Endothelial cell of umbilical vein (primary cell): ENCODE results near the gene TENM4. TPM values are rescaled to one million over a fixed set of nuclear protein-coding genes. Genes with fewer than 3 reads are reported as not detected.

ENCODE experiments used
- BruUV-seq: library from RNA; stranded (reverse); fragments of 400-500 nt; replicated peaks from 2 replicates; lab custom pipeline; 2021; lab: Mats Ljungman, UMichigan
- CTCF ChIA-PET: fragments of 300-600, 350-600 bp; sonication (Branson Sonifier 250); formaldehyde crosslinking; loops from one replicate; lab custom pipeline; 2021; ENCODE audit warnings: antibody characterized with exemption, inconsistent platforms; lab: Charles Lee
- POLR2A ChIA-PET: fragments of 300-600, 350-600 bp; sonication (Branson Sonifier 250); formaldehyde crosslinking; loops from one replicate; lab custom pipeline; 2021; ENCODE audit warnings: antibody characterized with exemption, inconsistent platforms; lab: Charles Lee
- DNase-seq: peaks from one replicate; pipeline ENCODE4 v3.0.0-alpha.2; 2011; ENCODE audit warnings: low read depth, low spot score
- FAIRE-seq: peaks from 2 replicates; lab custom pipeline; 2011; peaks lifted over from hg19 to GRCh38; lab: Jason Lieb, UNC
- H2AFZ ChIP-seq: 2 replicates; pipeline ENCODE4 v1.6.0; 2012; ENCODE audit warnings: low read depth, low read length, control low read depth, inconsistent platforms
- H3K27ac ChIP-seq: 2 replicates; pipeline ENCODE4 v1.5.1; 2011; ENCODE audit warnings: low read depth, mild to moderate bottlenecking, control low read depth, low read length, moderate library complexity; ENCODE audit not compliant: insufficient read depth
- H3K27me3 ChIP-seq, 2 experiments: 2 replicates each; pipeline versions ENCODE4 v1.6.0 to v1.6.1; 2011; ENCODE audit warnings: low read length in 2 of 2, mixed read lengths in 1 of 2; ENCODE audit not compliant: control insufficient read depth in 2 of 2, insufficient read depth in 2 of 2
- H3K36me3 ChIP-seq, 2 experiments: 2 replicates in 1 of 2; 3 replicates in 1 of 2; pipeline ENCODE4 v1.5.1; 2011; ENCODE audit warnings: low read length in 2 of 2, mild to moderate bottlenecking in 1 of 2, moderate library complexity in 1 of 2; ENCODE audit not compliant: control insufficient read depth in 2 of 2, insufficient read depth in 2 of 2; ENCODE audit errors: extremely low read depth in 1 of 2
- H3K4me1 ChIP-seq: 3 replicates; pipeline ENCODE4 v1.5.1; 2011; ENCODE audit warnings: mild to moderate bottlenecking, low read length; ENCODE audit not compliant: control insufficient read depth, insufficient read depth; ENCODE audit errors: extremely low read depth
- H3K4me2 ChIP-seq: 2 replicates; pipeline ENCODE4 v1.6.1; 2011; ENCODE audit warnings: low read length, control low read depth, mixed read lengths; ENCODE audit not compliant: insufficient read depth
- H3K4me3 ChIP-seq, 3 experiments: fragments of 200-600 bp in 1 of 3; sonication (generic), shearing (Covaris generic) in 1 of 3; replicated peaks in 1 of 3; 2 replicates each; pipeline ENCODE4 v1.5.1; 2011 to 2016; ENCODE audit warnings: control low read depth in 3 of 3, low read length in 3 of 3, mild to moderate bottlenecking in 2 of 3, inconsistent platforms in 1 of 3, low read depth in 1 of 3, moderate library complexity in 1 of 3; ENCODE audit not compliant: insufficient read depth in 1 of 3
- H3K79me2 ChIP-seq: 2 replicates; pipeline ENCODE4 v1.6.0; 2012; ENCODE audit warnings: low read length, inconsistent platforms; ENCODE audit not compliant: control insufficient read depth, insufficient read depth
- H3K9ac ChIP-seq: replicated peaks from 2 replicates; pipeline ENCODE3; 2011; ENCODE audit warnings: low read length, control low read depth; ENCODE audit not compliant: insufficient read depth; ENCODE audit errors: extremely low read depth
- H3K9me1 ChIP-seq: replicated peaks from 3 replicates; pipeline ENCODE4 v1.6.0; 2011; ENCODE audit warnings: mild to moderate bottlenecking, low read length; ENCODE audit not compliant: control insufficient read depth, insufficient read depth; ENCODE audit errors: extremely low read depth
- H3K9me3 ChIP-seq: replicated peaks from 2 replicates; pipeline ENCODE4 v1.5.1; 2012; ENCODE audit warnings: low read length, inconsistent platforms; ENCODE audit not compliant: control insufficient read depth, insufficient read depth
- H4K20me1 ChIP-seq: replicated peaks from 2 replicates; pipeline ENCODE3; 2011; ENCODE audit warnings: mild to moderate bottlenecking, low read length; ENCODE audit not compliant: control insufficient read depth, insufficient read depth; ENCODE audit errors: extremely low read depth
- EZH2 ChIP-seq: IDR thresholded peaks from 2 replicates; pipeline ENCODE4 v1.6.1; 2012; ENCODE audit warnings: borderline replicate concordance, low read depth, mild to moderate bottlenecking, moderate library complexity, low read length, inconsistent platforms; ENCODE audit not compliant: severe bottlenecking
- FOS ChIP-seq: IDR thresholded peaks from 2 replicates; pipeline ENCODE4 v1.6.1; 2011; ENCODE audit warnings: mild to moderate bottlenecking, low read length, moderate library complexity, borderline replicate concordance; ENCODE audit not compliant: insufficient read depth
- GATA2 ChIP-seq: IDR thresholded peaks from 2 replicates; pipeline ENCODE4 v1.7.0; 2011; ENCODE audit warnings: low read depth, mild to moderate bottlenecking, moderate library complexity, mixed read lengths, low read length; ENCODE audit not compliant: insufficient read length, insufficient read depth
- JUN ChIP-seq: IDR thresholded peaks from 2 replicates; pipeline ENCODE4 v1.6.1; 2011; ENCODE audit warnings: borderline replicate concordance, low read depth; ENCODE audit not compliant: insufficient read length, insufficient read depth
- MYC ChIP-seq: IDR thresholded peaks from one replicate; pipeline ENCODE4 v1.6.1; 2011; ENCODE audit warnings: mild to moderate bottlenecking, low read depth, low read length
- POLR2A ChIP-seq: IDR thresholded peaks from 2 replicates; pipeline ENCODE4 v1.6.1; 2012; ENCODE audit warnings: low read depth, mild to moderate bottlenecking, control low read depth, low read length
- POLR2AphosphoS5 ChIP-seq: IDR thresholded peaks from 2 replicates; pipeline ENCODE4 v1.6.1; 2012; ENCODE audit warnings: low read depth, mild to moderate bottlenecking, control low read depth, low read length, moderate library complexity; ENCODE audit not compliant: insufficient read depth
- dilution Hi-C: fragments of 300-500 bp; cut with MboI; formaldehyde crosslinking; loops from one replicate; pipeline ENCODE4 v1.15.0; 2019; ENCODE audit warnings: low sequenced_read_pairs; ENCODE audit not compliant: extremely low pct_ligation_motif_present
- intact Hi-C: fragments of 100-400 bp; cut with micrococcal nuclease; formaldehyde crosslinking; loops from one replicate; pipeline ENCODE4 v1.10.0; 2022
- polyA plus RNA-seq, 4 experiments: library from polyadenylated mRNA; depleted of rRNA in 3 of 4; stranded (reverse) in 3 of 4; unstranded in 1 of 4; fragments of >200 nt; gene quantifications; 2 replicates each; pipeline versions ENCODE4 v1.2.1 to v1.2.3, GENCODE V29; 2011 to 2012; ENCODE audit warnings: missing spikeins in 1 of 4
- total RNA-seq: library from RNA; stranded (reverse); gene quantifications from 2 replicates; pipeline ENCODE4 v1.2.3, GENCODE V29; 2021
- TF ChIP-seq, protein P1 (sequence below), 2 donors: IDR thresholded peaks; 1 replicate in 1 of 2; 2 replicates in 1 of 2; pipeline ENCODE4 v1.5.1; 2011; ENCODE audit warnings: low read length in 2 of 2, mild to moderate bottlenecking in 2 of 2, moderate library complexity in 2 of 2, control low read depth in 1 of 2, inconsistent platforms in 1 of 2, low read depth in 1 of 2; ENCODE audit not compliant: insufficient read depth in 1 of 2; ENCODE audit errors: extremely low read depth in 1 of 2
- TF ChIP-seq, protein P2 (sequence below): IDR thresholded peaks from 2 replicates; pipeline ENCODE4 v1.6.1; 2011; ENCODE audit not compliant: insufficient read depth, insufficient read length

TENM4 gene
- total and polyA plus RNA-seq, 2 donors (not counting 3 experiments of a cell fraction or from before 2014, with no cell fraction given): 0.06 to 0.27 TPM

DNA sequence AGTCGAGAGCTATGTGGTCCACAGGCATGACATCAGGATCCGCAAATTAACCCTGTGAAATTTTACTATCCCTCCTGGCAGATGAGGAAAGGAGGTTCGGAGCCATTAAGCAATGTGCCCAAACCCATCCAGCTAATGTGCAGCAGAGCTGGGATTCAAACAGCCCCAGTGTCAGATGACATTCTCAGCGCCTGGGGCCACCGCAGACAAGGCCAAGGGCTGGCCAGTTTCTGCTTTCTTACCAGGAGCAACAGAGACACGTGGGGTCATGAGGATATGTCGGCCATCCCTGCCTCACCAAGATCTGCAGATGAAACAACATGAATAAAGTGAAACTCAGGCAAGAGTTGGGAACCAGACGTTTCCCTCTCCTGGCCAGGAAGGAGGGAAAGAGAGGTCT, 110.2 kb downstream of the TENM4 start:
- peaks cover 2% of the 10 kb centered on the region for H3K9me3 ChIP-seq
- H3K4me2 ChIP-seq: no peak overlapping the region
- no peak overlapping the region for H3K27ac ChIP-seq
- TF ChIP-seq POLR2A (no peak), EZH2 (no peak), MYC (no peak), GATA2 (no peak), POLR2AphosphoS5 (no peak), JUN (no peak), FOS (no peak)
- TF ChIP-seq, protein P1, sequence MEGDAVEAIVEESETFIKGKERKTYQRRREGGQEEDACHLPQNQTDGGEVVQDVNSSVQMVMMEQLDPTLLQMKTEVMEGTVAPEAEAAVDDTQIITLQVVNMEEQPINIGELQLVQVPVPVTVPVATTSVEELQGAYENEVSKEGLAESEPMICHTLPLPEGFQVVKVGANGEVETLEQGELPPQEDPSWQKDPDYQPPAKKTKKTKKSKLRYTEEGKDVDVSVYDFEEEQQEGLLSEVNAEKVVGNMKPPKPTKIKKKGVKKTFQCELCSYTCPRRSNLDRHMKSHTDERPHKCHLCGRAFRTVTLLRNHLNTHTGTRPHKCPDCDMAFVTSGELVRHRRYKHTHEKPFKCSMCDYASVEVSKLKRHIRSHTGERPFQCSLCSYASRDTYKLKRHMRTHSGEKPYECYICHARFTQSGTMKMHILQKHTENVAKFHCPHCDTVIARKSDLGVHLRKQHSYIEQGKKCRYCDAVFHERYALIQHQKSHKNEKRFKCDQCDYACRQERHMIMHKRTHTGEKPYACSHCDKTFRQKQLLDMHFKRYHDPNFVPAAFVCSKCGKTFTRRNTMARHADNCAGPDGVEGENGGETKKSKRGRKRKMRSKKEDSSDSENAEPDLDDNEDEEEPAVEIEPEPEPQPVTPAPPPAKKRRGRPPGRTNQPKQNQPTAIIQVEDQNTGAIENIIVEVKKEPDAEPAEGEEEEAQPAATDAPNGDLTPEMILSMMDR (IDR thresholded peaks at IDR 0.05; ENCODE audit: extremely low read depth in 1 of 2, insufficient read depth in 1 of 2, low read depth in 1 of 2, low read length in 2 of 2): no peak
- TF ChIP-seq, protein P2, sequence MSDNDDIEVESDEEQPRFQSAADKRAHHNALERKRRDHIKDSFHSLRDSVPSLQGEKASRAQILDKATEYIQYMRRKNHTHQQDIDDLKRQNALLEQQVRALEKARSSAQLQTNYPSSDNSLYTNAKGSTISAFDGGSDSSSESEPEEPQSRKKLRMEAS: no peak
- DNase-seq: no peak
- dilution Hi-C loops (no loop called here), intact Hi-C loops (no loop called here)
- CTCF ChIA-PET: no interaction called here
- POLR2A ChIA-PET: no interaction called here
- H3K79me2 ChIP-seq: no peaks in the 10 kb centered on the region
- H3K27me3 ChIP-seq: no peaks in the 10 kb centered on the region
- H2AFZ ChIP-seq: no peak overlapping the region
- H4K20me1 ChIP-seq: no peaks in the 10 kb centered on the region
- H3K4me3 ChIP-seq: no peak overlapping the region
- H3K4me1 ChIP-seq: no peaks in the 10 kb centered on the region
- no peaks in the 10 kb centered on the region for H3K36me3 ChIP-seq
- FAIRE-seq: no peak
- no peaks in the 10 kb centered on the region for H3K9me1 ChIP-seq
- BruUV-seq: no TSS peak
- H3K9ac ChIP-seq: no peak overlapping the region
